ENCODE data around the gene EDDM3A.

Gene EDDM3A

DNA sequence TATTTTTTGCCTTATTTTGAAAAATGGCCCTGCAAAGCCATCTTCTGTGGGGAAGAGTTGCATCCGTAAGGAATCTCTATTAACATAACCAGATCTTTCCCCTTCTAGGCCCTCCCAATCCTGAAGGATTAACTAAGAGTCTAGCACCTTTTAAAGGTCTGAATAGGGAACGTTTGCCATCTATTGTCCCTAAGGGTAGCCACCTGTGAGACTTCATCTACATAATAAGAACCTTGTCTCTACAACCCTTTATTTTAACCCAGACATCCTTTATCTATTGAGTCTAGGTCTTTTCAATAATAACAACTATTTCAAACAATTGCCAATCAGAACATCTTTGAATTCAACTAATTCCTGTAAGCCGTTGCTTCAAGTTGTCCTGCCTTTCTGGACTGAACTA, 27.0 kb downstream of the EDDM3A start (continued):
- no peak for TF ChIP-seq ZFP41 (tag by site-specific recombination; IDR thresholded peaks at IDR 0.05; ENCODE audit: borderline replicate concordance)
- TF ChIP-seq, protein P1, sequence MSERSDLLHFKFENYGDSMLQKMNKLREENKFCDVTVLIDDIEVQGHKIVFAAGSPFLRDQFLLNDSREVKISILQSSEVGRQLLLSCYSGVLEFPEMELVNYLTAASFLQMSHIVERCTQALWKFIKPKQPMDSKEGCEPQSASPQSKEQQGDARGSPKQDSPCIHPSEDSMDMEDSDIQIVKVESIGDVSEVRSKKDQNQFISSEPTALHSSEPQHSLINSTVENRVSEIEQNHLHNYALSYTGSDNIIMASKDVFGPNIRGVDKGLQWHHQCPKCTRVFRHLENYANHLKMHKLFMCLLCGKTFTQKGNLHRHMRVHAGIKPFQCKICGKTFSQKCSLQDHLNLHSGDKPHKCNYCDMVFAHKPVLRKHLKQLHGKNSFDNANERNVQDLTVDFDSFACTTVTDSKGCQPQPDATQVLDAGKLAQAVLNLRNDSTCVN (tag by site-specific recombination; optimal IDR thresholded peaks at IDR 0.05): no peak
- no peak for TF ChIP-seq ZNF350 (tag by site-specific recombination; IDR thresholded peaks at IDR 0.05)
- no peak for TF ChIP-seq ZNF707 (tag by site-specific recombination; IDR thresholded peaks at IDR 0.05)
- TF ChIP-seq, protein P2, sequence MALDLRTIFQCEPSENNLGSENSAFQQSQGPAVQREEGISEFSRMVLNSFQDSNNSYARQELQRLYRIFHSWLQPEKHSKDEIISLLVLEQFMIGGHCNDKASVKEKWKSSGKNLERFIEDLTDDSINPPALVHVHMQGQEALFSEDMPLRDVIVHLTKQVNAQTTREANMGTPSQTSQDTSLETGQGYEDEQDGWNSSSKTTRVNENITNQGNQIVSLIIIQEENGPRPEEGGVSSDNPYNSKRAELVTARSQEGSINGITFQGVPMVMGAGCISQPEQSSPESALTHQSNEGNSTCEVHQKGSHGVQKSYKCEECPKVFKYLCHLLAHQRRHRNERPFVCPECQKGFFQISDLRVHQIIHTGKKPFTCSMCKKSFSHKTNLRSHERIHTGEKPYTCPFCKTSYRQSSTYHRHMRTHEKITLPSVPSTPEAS (tag by site-specific recombination; IDR thresholded peaks at IDR 0.05): no peak
- TF ChIP-seq ZNF600 (tag by site-specific recombination; IDR thresholded peaks at IDR 0.05): no peak

DNA sequence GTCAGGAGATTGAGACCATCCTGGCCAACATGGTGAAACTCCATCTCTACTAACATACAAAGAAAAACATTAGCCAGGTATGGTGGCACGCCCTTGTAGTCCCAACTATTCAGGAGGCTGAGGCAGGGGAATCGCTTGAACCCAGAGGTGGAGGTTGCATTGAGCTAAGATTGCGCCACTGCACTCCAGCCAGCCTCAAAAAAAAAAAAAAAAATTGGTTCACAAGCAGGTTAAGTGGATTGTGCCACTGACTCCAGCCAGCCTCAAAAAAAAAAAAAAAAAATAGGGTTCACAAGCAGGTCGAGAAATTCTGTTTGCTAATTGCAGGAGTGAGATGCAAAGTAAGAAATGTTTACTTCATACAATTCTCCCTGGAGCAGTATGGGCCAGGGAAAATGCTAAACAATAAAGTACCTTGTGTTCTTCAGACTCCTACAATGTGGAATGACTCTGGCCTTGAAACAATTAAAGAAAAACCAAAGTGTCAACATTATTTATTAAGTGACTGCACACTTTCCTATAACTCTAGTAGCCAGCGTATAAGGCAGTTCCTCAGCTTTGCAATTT, 28.7 kb downstream of the EDDM3A start:
- Histone ChIP-seq H3K4me3 (ENCODE audit: low read depth, low read length) (no peak overlapping the region), H3K9me3 (ENCODE audit: control insufficient read depth, insufficient read depth, low read depth, low read length) (no peaks in the 10 kb centered on the region), H3K36me3 (ENCODE audit: control insufficient read depth in 2 of 2, insufficient read depth in 1 of 2, low read length in 2 of 2) (no peaks in the 10 kb centered on the region), H3K27ac (ENCODE audit: extremely low read depth, low read depth, low read length) (no peak overlapping the region), H3K4me1 (ENCODE audit: control insufficient read depth, insufficient read depth, low read length) (no peaks in the 10 kb centered on the region)
- TF ChIP-seq, protein P3, sequence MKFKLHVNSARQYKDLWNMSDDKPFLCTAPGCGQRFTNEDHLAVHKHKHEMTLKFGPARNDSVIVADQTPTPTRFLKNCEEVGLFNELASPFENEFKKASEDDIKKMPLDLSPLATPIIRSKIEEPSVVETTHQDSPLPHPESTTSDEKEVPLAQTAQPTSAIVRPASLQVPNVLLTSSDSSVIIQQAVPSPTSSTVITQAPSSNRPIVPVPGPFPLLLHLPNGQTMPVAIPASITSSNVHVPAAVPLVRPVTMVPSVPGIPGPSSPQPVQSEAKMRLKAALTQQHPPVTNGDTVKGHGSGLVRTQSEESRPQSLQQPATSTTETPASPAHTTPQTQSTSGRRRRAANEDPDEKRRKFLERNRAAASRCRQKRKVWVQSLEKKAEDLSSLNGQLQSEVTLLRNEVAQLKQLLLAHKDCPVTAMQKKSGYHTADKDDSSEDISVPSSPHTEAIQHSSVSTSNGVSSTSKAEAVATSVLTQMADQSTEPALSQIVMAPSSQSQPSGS (tag by site-specific recombination; IDR thresholded peaks at IDR 0.05; ENCODE audit: low read depth): no peak
- TF ChIP-seq, protein P4, sequence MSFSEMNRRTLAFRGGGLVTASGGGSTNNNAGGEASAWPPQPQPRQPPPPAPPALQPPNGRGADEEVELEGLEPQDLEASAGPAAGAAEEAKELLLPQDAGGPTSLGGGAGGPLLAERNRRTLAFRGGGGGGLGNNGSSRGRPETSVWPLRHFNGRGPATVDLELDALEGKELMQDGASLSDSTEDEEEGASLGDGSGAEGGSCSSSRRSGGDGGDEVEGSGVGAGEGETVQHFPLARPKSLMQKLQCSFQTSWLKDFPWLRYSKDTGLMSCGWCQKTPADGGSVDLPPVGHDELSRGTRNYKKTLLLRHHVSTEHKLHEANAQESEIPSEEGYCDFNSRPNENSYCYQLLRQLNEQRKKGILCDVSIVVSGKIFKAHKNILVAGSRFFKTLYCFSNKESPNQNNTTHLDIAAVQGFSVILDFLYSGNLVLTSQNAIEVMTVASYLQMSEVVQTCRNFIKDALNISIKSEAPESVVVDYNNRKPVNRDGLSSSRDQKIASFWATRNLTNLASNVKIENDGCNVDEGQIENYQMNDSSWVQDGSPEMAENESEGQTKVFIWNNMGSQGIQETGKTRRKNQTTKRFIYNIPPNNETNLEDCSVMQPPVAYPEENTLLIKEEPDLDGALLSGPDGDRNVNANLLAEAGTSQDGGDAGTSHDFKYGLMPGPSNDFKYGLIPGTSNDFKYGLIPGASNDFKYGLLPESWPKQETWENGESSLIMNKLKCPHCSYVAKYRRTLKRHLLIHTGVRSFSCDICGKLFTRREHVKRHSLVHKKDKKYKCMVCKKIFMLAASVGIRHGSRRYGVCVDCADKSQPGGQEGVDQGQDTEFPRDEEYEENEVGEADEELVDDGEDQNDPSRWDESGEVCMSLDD (tag by site-specific recombination; IDR thresholded peaks at IDR 0.05): no peak
- TF ChIP-seq ZNF792 (tag by site-specific recombination; IDR thresholded peaks at IDR 0.05) (no peak), ZNF184 (tag by site-specific recombination; IDR thresholded peaks at IDR 0.05) (no peak), ZNF426 (tag by site-specific recombination; IDR thresholded peaks at IDR 0.05) (no peak), BCL11B (tag by site-specific recombination; IDR thresholded peaks at IDR 0.05; ENCODE audit: low read depth) (no peak), ZNF155 (tag by site-specific recombination; IDR thresholded peaks at IDR 0.05) (no peak), ZBTB8A (tag by site-specific recombination; IDR thresholded peaks at IDR 0.05) (no peak), ZNF658 (tag by site-specific recombination; IDR thresholded peaks at IDR 0.05) (no peak), ZXDB (tag by site-specific recombination; IDR thresholded peaks at IDR 0.05) (no peak), SP2 (tag by site-specific recombination; IDR thresholded peaks at IDR 0.05) (no peak), ZBTB1 (tag by site-specific recombination; IDR thresholded peaks at IDR 0.05) (no peak), ZNF175 (tag by site-specific recombination; IDR thresholded peaks at IDR 0.05) (no peak), ZNF211 (tag by site-specific recombination; IDR thresholded peaks at IDR 0.05; ENCODE audit: low read depth) (no peak)
- ChIA-PET POLR2A (no interaction called here), CTCF (interaction anchor here (0.9 kb wide), 1 partner anchor 85 kb away, joined by 3 read pairs; no protein-coding TSS in a partner anchor)

All from HEK293 (cell line).